AG04449 (cell line): ENCODE measurements around the gene SPACA4.

Source experiments
- CTCF ChIA-PET: fragments of 350-600 bp; formaldehyde crosslinking; extraction: SDS; loops from one replicate; lab custom pipeline; 2021; ENCODE audit warnings: antibody characterized with exemption; lab: Yijun Ruan, JAX
- POLR2A ChIA-PET: fragments of 400-600, 350-600 bp; formaldehyde crosslinking; extraction: SDS; loops from one replicate; lab custom pipeline; 2020; ENCODE audit warnings: antibody characterized with exemption, inconsistent platforms; lab: Yijun Ruan, JAX
- DNase-seq: peaks from one replicate; pipeline ENCODE4 v3.0.0-alpha.2; 2010; ENCODE audit warnings: low read depth, low spot score
- H3K4me3 ChIP-seq: 2 replicates; pipeline ENCODE4 v1.5.1; 2011; ENCODE audit warnings: low read depth, mild to moderate bottlenecking, control low read depth, low read length
- CTCF ChIP-seq: IDR thresholded peaks from one replicate; pipeline ENCODE4 v1.5.1; 2011; ENCODE audit warnings: mild to moderate bottlenecking, moderate library complexity, low read length, control low read depth, inconsistent platforms; ENCODE audit not compliant: insufficient read depth; ENCODE audit errors: missing control alignments

The SPACA4 gene

GRCh38 chr19:48600679-48601417 is 5.7 kb upstream of the SPACA4 start:
- DNase-seq, result no peak
- H3K4me3 ChIP-seq, result no peak overlapping the region
- POLR2A ChIA-PET, result interaction anchor here (0.7 kb wide), 1 partner anchor 16 kb away, joined by 3 read pairs; no protein-coding TSS in a partner anchor
- CTCF ChIA-PET, result interaction anchor here (1.1 to 3.5 kb wide), 2 partner anchors 8 to 11 kb away, joined by 6 to 27 read pairs; no protein-coding TSS in a partner anchor
- TF ChIP-seq CTCF, result no peak

DNA sequence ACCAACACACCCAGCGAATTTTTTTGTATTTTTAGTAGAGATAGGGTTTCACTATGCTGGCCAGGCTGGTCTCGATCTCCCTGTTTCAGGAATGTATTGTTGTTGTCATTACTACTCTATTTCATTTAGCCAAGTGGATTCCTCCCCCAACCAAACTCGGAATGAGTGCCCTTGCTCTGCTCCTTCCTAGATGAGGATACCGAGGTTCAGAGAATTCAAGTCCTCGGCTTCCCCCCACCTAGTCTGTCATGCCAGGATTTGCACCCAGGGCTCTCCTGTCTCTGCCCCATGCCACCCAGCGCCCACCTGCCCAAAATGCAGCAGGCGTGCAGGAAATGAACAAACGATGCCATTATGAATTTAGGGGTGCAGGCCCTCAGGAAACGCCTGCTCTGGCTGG is 3.5 kb upstream of the SPACA4 start:
- ChIA-PET POLR2A (no interaction called here), CTCF (interaction anchor here (1.2 to 3.5 kb wide), 4 partner anchors 13 to 94 kb away, joined by 3 to 27 read pairs (median 5); no protein-coding TSS in a partner anchor)
- DNase-seq, result no peak

GRCh38 chr19:48603449-48603848 is 3.1 kb upstream of the SPACA4 start:
- no peak for DNase-seq
- ChIA-PET POLR2A (no interaction called here), CTCF (interaction anchor here (2.0 kb wide), 1 partner anchor 17 kb away, joined by 6 read pairs; no protein-coding TSS in a partner anchor)
- H3K4me3 ChIP-seq, result no peak overlapping the region
- no peak for TF ChIP-seq CTCF

More for the DNA sequence above, 3.5 kb upstream of the SPACA4 start:
- TF ChIP-seq CTCF, result no peak
- no peak overlapping the region for H3K4me3 ChIP-seq

- CTCF ChIA-PET, result no interaction called here
- TF ChIP-seq CTCF, result no peak
These were observed 2.7 kb upstream of the SPACA4 start for GRCh38 chr19:48603850-48604249.

GRCh38 chr19:48607359-48607755 is 815 bp downstream of the SPACA4 start:
- DNase-seq, result no peak
- CTCF ChIA-PET, result interaction anchor here (1.1 to 5.8 kb wide), 8 partner anchors 11 to 118 kb away, joined by 3 to 36 read pairs (median 12); partner anchors contain the start of genes RPL18 and SPHK2
- POLR2A ChIA-PET, result no interaction called here
- H3K4me3 ChIP-seq, result no peak overlapping the region
- no peak for TF ChIP-seq CTCF

More at GRCh38 chr19:48603850-48604249, 2.7 kb upstream of the SPACA4 start:
- H3K4me3 ChIP-seq, result no peak overlapping the region
- POLR2A ChIA-PET, result no interaction called here
- DNase-seq, result no peak

DNA sequence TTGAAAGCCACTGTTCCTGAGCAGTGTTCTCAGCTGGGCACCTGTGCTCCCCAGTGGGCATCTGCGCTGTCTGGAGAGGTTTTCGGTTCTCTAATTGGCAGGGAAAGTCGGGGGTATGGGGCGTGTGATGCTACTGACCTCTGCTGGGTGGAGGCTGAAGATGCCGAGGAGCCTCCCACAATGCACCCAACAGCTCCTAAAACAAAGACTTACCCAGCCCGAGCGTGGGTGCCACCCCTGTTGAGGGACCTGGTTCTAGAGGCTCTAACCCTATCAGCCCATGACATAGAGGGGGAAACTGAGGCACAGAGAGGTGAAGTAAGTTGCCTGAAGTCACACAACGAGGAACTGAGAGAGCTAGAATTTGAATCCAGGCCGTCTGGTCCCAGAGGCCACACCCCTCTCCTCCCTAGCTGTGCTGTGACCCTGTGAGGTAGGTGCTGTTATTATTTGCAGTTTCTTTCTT is 2.3 kb downstream of the SPACA4 start:
- CTCF ChIA-PET, result interaction anchor here (0.8 to 5.8 kb wide), 16 partner anchors 9 to 340 kb away, joined by 3 to 36 read pairs (median 6); partner anchors contain the start of genes KDELR1, RPL18 and SPHK2
- TF ChIP-seq CTCF, result peak; percentile 66
- POLR2A ChIA-PET, result interaction anchor here (0.6 to 2.8 kb wide), 2 partner anchors 9 to 196 kb away, joined by 4 to 28 read pairs; partner anchors contain the start of genes RPL18 and SPHK2
- no peak overlapping the region for H3K4me3 ChIP-seq
- no peak for DNase-seq
